ENCODE results near the gene AMT. TPM values are rescaled to one million over a fixed set of nuclear protein-coding genes. Genes with fewer than 3 reads are reported as not detected.

AMT gene
- total and polyA plus RNA-seq, 2 of the 13 experiments (the other 11 are each of a cell fraction or from before 2014, with no cell fraction given) = 35.3 to 59.0 TPM

- FAIRE-seq = no peak
- in situ Hi-C loops (cut with HindIII; ENCODE audit: extremely low pct_ligation_motif_present, low pct_unique_long_range_greater_than_20kb) = loop anchor here (25.0 kb wide), 2 partner anchors 108 to 283 kb away; partner anchors contain the start of genes CCDC71, KLHDC8B and USP4
Observed at GRCh38 chr3:49445391-49445790, 23.1 kb upstream of the AMT start.

DNA sequence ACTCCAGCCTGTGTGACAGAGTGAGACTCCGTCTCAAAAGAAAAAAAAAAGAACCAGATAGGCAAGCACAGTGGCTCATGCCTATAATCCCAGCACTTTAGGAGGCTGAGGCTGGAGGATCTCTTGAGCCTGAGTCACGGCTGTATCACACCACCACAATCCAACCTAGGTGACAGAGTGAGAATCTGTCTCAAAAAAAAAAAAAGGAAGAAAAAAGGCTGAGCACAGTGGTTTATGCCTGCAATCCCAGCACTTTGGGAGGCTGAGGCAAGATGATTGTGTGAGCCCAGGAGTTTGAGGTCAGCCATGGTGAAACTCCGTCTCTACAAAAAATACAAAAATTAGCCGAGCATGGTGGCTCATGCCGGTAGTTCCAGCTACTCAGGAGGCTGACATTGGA is 12.5 kb upstream of the AMT start:
- intact Hi-C loops (cut with micrococcal nuclease; ENCODE audit: unreplicated experiment) = no loop called here
- ATAC-seq = no peak
- POLR2A ChIA-PET = no interaction called here
- H3K4me3 ChIP-seq (replicated peaks in 1 of 3; ENCODE audit: insufficient read depth in 1 of 3, low read depth in 2 of 3, low read length in 3 of 3) = no peak overlapping the region
- TF ChIP-seq ZBTB42 (CRISPR knock-in tag; IDR thresholded peaks at IDR 0.05) (no peak), GMEB1 (CRISPR knock-in tag; IDR thresholded peaks at IDR 0.05; ENCODE audit: borderline replicate concordance) (no peak), IRF2 (CRISPR knock-in tag; IDR thresholded peaks at IDR 0.05) (no peak), ARID2 (CRISPR knock-in tag; IDR thresholded peaks at IDR 0.05; ENCODE audit: borderline replicate concordance) (no peak), ZNF121 (CRISPR knock-in tag; IDR thresholded peaks at IDR 0.05) (no peak)
- H3K27ac ChIP-seq (ENCODE audit: extremely low read length, insufficient read depth, low read length) = no peak overlapping the region
- H3K9me3 ChIP-seq (ENCODE audit: low read length) = no peaks in the 10 kb centered on the region
- no peak overlapping the region for H3K9ac ChIP-seq (ENCODE audit: insufficient read depth, low read depth, low read length)
- H3K27me3 ChIP-seq (ENCODE audit: control insufficient read depth in 1 of 2, insufficient read depth in 2 of 2, low read length in 2 of 2) = no peaks in the 10 kb centered on the region
- CTCF ChIA-PET (ENCODE audit: low intra/inter-chr PET ratio, low total read pairs) = no interaction called here
- DNase-seq (ENCODE audit: low spot score) = no peak
- H3K36me3 ChIP-seq (replicated peaks in 1 of 2; ENCODE audit: control insufficient read depth in 1 of 2, insufficient read depth in 2 of 2, low read length in 2 of 2) = no peaks in the 10 kb centered on the region
- H3K4me1 ChIP-seq (ENCODE audit: insufficient read depth, low read length) = peaks cover 32% of the 10 kb centered on the region
- H3K79me2 ChIP-seq (ENCODE audit: insufficient read depth, low read length) = no peaks in the 10 kb centered on the region
- no TSS peak for BruUV-seq (replicated peaks)
- H4K20me1 ChIP-seq (ENCODE audit: insufficient read depth, low read length) = no peaks in the 10 kb centered on the region
- no peak for FAIRE-seq
- in situ Hi-C loops (cut with HindIII; ENCODE audit: extremely low pct_ligation_motif_present, low pct_unique_long_range_greater_than_20kb) = loop anchor here (25.0 kb wide), 2 partner anchors 97 to 272 kb away; partner anchors contain the start of genes CCDC71, KLHDC8B and USP4
- WGBS (ENCODE audit: low lambda C conversion rate) = 36% methylated on average over 5 of the region's 5 CpGs
- no peak overlapping the region for H2AFZ ChIP-seq (ENCODE audit: low read length)
- no peak overlapping the region for H3K4me2 ChIP-seq (ENCODE audit: low read depth, low read length)

More at GRCh38 chr3:49445391-49445790, 23.1 kb upstream of the AMT start:
- ChIA-PET POLR2A (interaction anchor here (1.4 to 2.0 kb wide), 3 partner anchors 16 to 95 kb away, joined by 3 to 8 read pairs (median 8); partner anchors contain the start of genes AMT and NICN1), CTCF (ENCODE audit: low intra/inter-chr PET ratio, low total read pairs) (no interaction called here)
- H3K4me1 ChIP-seq (ENCODE audit: insufficient read depth, low read length) = peaks cover 31% of the 10 kb centered on the region
- TF ChIP-seq RFX3 (CRISPR knock-in tag; IDR thresholded peaks at IDR 0.05) (no peak), JUND (CRISPR knock-in tag; IDR thresholded peaks at IDR 0.05) (no peak), POLR2A (IDR thresholded peaks at IDR 0.05; ENCODE audit: insufficient read depth in 1 of 2, low read depth in 2 of 2, low read length in 2 of 2) (no peak), EZH2 (conservative IDR thresholded peaks at IDR 0.05; ENCODE audit: low read depth, low read length) (no peak), FOXK2 (IDR thresholded peaks at IDR 0.05) (no peak)
- TF ChIP-seq, protein P1, sequence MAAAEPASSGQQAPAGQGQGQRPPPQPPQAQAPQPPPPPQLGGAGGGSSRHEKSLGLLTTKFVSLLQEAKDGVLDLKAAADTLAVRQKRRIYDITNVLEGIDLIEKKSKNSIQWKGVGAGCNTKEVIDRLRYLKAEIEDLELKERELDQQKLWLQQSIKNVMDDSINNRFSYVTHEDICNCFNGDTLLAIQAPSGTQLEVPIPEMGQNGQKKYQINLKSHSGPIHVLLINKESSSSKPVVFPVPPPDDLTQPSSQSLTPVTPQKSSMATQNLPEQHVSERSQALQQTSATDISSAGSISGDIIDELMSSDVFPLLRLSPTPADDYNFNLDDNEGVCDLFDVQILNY (CRISPR knock-in tag; conservative IDR thresholded peaks at IDR 0.05) = no peak
- no peak overlapping the region for H3K9ac ChIP-seq (ENCODE audit: insufficient read depth, low read depth, low read length)
- WGBS (ENCODE audit: low lambda C conversion rate) = 71% methylated on average over 5 of the region's 5 CpGs
- no peaks in the 10 kb centered on the region for H4K20me1 ChIP-seq (ENCODE audit: insufficient read depth, low read length)
- ATAC-seq = no peak
- H3K27me3 ChIP-seq (ENCODE audit: control insufficient read depth in 1 of 2, insufficient read depth in 2 of 2, low read length in 2 of 2) = no peaks in the 10 kb centered on the region
- no TSS peak for BruUV-seq (replicated peaks)
- intact Hi-C loops (cut with micrococcal nuclease; ENCODE audit: unreplicated experiment) = no loop called here
- no peak overlapping the region for H3K27ac ChIP-seq (ENCODE audit: extremely low read length, insufficient read depth, low read length)
- H3K4me2 ChIP-seq (ENCODE audit: low read depth, low read length) = no peak overlapping the region
- H3K9me3 ChIP-seq (ENCODE audit: low read length) = no peaks in the 10 kb centered on the region
- DNase-seq (ENCODE audit: low spot score) = no peak
- no peaks in the 10 kb centered on the region for H3K36me3 ChIP-seq (replicated peaks in 1 of 2; ENCODE audit: control insufficient read depth in 1 of 2, insufficient read depth in 2 of 2, low read length in 2 of 2)
- H3K4me3 ChIP-seq (replicated peaks in 1 of 3; ENCODE audit: insufficient read depth in 1 of 3, low read depth in 2 of 3, low read length in 3 of 3) = no peak overlapping the region
- H2AFZ ChIP-seq (ENCODE audit: low read length) = no peak overlapping the region
- H3K79me2 ChIP-seq (ENCODE audit: insufficient read depth, low read length) = no peaks in the 10 kb centered on the region

Measured in HepG2 (cell line).